Activated CD8-positive, alpha-beta memory T cell treated with anti-CD3 and anti-CD28 coated beads, Interleukin-2, amount 50 U/mL, for 1 hour (primary cell): Measurements from ENCODE around the gene A2M.

Experiments used
- DNase-seq: peaks from one replicate; pipeline ENCODE4 v3.0.0-alpha.2; 2020; ENCODE audit errors: extremely low read depth

A2M gene

GRCh38 chr12:9099552-9100190 lies 16.0 kb downstream of the A2M start:
- no peak for DNase-seq

GRCh38 chr12:9098463-9099026 lies 17.2 kb downstream of the A2M start:
- DNase-seq: no peak

GRCh38 chr12:9098115-9098452 lies 17.6 kb downstream of the A2M start:
- no peak for DNase-seq

GRCh38 chr12:9096563-9097176 lies 19.0 kb downstream of the A2M start:
- no peak for DNase-seq

GRCh38 chr12:9095322-9095721 lies 20.4 kb downstream of the A2M start:
- DNase-seq: no peak

GRCh38 chr12:9094512-9095206 lies 21.1 kb downstream of the A2M start:
- no peak for DNase-seq

- no peak for DNase-seq
These were observed 23.7 kb downstream of the A2M start for GRCh38 chr12:9091891-9092598.

GRCh38 chr12:9090220-9090619 lies 25.5 kb downstream of the A2M start:
- DNase-seq: no peak

- DNase-seq: no peak
These were observed 28.5 kb downstream of the A2M start for GRCh38 chr12:9087087-9087835.

GRCh38 chr12:9086087-9086486 lies 29.6 kb downstream of the A2M start:
- no peak for DNase-seq

GRCh38 chr12:9084417-9084816 lies 31.3 kb downstream of the A2M start:
- DNase-seq: no peak

GRCh38 chr12:9083793-9084192 lies 31.9 kb downstream of the A2M start:
- DNase-seq: no peak

- no peak for DNase-seq
These were observed 33.9 kb downstream of the A2M start for GRCh38 chr12:9081667-9082427.

- no peak for DNase-seq
These were observed 35.6 kb downstream of the A2M start for GRCh38 chr12:9079883-9080675.

GRCh38 chr12:9079082-9079481 lies 36.6 kb downstream of the A2M start:
- no peak for DNase-seq

GRCh38 chr12:9077152-9078031 lies 38.3 kb downstream of the A2M start:
- no peak for DNase-seq

GRCh38 chr12:9076733-9077132 lies 39.0 kb downstream of the A2M start:
- no peak for DNase-seq

GRCh38 chr12:9075138-9075535 lies 40.6 kb downstream of the A2M start:
- DNase-seq: no peak

GRCh38 chr12:9074484-9075137 lies 41.1 kb downstream of the A2M start:
- DNase-seq: no peak
